GM12878 (cell line): ENCODE data around the gene MED25. TPM values are rescaled to one million over a fixed set of nuclear protein-coding genes. Genes with fewer than 3 reads are reported as not detected.

Experiments
- ATAC-seq: fragments of 200-7000 bp; cut with Tn5 transposase; 3 replicates; pipeline ENCODE4 v1.9.1; 2020; ENCODE audit warnings: mild to moderate bottlenecking, moderate library complexity
- BruUV-seq: library from RNA; stranded (reverse); fragments of 400-500 nt; replicated peaks from 2 replicates; lab custom pipeline; 2021; lab: Mats Ljungman, UMichigan
- CTCF ChIA-PET: fragments of 300-600 bp; sonication (Branson Sonifier 250); formaldehyde crosslinking; extraction: SDS; loops from one replicate; lab custom pipeline; 2021; ENCODE audit warnings: inconsistent platforms; lab: Yijun Ruan, JAX
- POLR2A ChIA-PET: fragments of 350-600 bp; formaldehyde crosslinking; extraction: SDS; loops from one replicate; lab custom pipeline; 2021; ENCODE audit warnings: inconsistent platforms; lab: Charles Lee
- RAD21 ChIA-PET: fragments of 300-600 bp; sonication (Branson Sonifier 250); formaldehyde crosslinking; loops from one replicate; lab custom pipeline; 2023; ENCODE audit warnings: antibody characterized with exemption; ENCODE audit not compliant: unreplicated experiment; lab: Charles Lee
- SMC1A ChIA-PET: fragments of 300-600 bp; sonication (Branson Sonifier 250); formaldehyde crosslinking; loops from one replicate; lab custom pipeline; 2023; ENCODE audit not compliant: unreplicated experiment, uncharacterized antibody; lab: Charles Lee
- DNase-seq: peaks from one replicate; pipeline ENCODE4 v3.0.0-alpha.2; 2011; ENCODE audit warnings: low read depth, low spot score
- FAIRE-seq: peaks from 3 replicates; lab custom pipeline; 2011; peaks lifted over from hg19 to GRCh38; lab: Jason Lieb, UNC
- H2AFZ ChIP-seq: 2 replicates; pipeline ENCODE4 v1.6.0; 2011; ENCODE audit warnings: low read depth, low read length, control low read depth; ENCODE audit not compliant: control insufficient read depth
- H3K27ac ChIP-seq: 2 replicates; pipeline ENCODE4 v1.5.1; 2011; ENCODE audit warnings: control low read depth; ENCODE audit not compliant: control insufficient read depth, insufficient read depth
- H3K27me3 ChIP-seq, 2 experiments: replicated peaks in 1 of 2; 2 replicates each; pipeline versions ENCODE4 v1.6.0 to v1.6.1; 2011; ENCODE audit warnings: low read length in 1 of 2; ENCODE audit not compliant: control insufficient read depth in 2 of 2, insufficient read depth in 2 of 2
- H3K36me3 ChIP-seq, 2 experiments: 2 replicates each; pipeline ENCODE4 v1.5.1; 2011; ENCODE audit warnings: low read length in 1 of 2; ENCODE audit not compliant: control insufficient read depth in 2 of 2, insufficient read depth in 2 of 2
- H3K4me1 ChIP-seq: 2 replicates; pipeline ENCODE4 v1.6.1; 2011; ENCODE audit warnings: mild to moderate bottlenecking, low read length, moderate library complexity, mixed read lengths; ENCODE audit not compliant: control insufficient read depth, insufficient read depth
- H3K4me2 ChIP-seq: 2 replicates; pipeline ENCODE4 v1.6.0; 2011; ENCODE audit warnings: control low read depth; ENCODE audit not compliant: control insufficient read depth, insufficient read depth
- H3K4me3 ChIP-seq: fragments of 200-600 bp; sonication (generic); 2 replicates; pipeline ENCODE4 v1.5.1; 2016
- H3K79me2 ChIP-seq: 2 replicates; pipeline ENCODE4 v1.6.0; 2011; ENCODE audit warnings: low read length; ENCODE audit not compliant: control insufficient read depth, insufficient read depth
- H3K9ac ChIP-seq: 2 replicates; pipeline ENCODE4 v1.8.0; 2011; ENCODE audit warnings: low read length, control low read depth, mixed read lengths; ENCODE audit not compliant: control insufficient read depth, insufficient read depth
- H3K9me3 ChIP-seq: replicated peaks from 3 replicates; pipeline ENCODE4 v1.5.1; 2011; ENCODE audit warnings: mild to moderate bottlenecking, low read length; ENCODE audit not compliant: control insufficient read depth, insufficient read depth
- H4K20me1 ChIP-seq: 2 replicates; pipeline ENCODE4 v1.6.0; 2011; ENCODE audit not compliant: control insufficient read depth, insufficient read depth
- BHLHE40 ChIP-seq, 2 experiments: fragments of 450-650 bp in 1 of 2; IDR thresholded peaks; 2 replicates each; pipeline ENCODE4 v1.6.1; 2011 to 2017; ENCODE audit warnings: low read depth in 2 of 2, borderline replicate concordance in 1 of 2, improper control_type of control experiment in 1 of 2, low read length in 1 of 2, mild to moderate bottlenecking in 1 of 2
- CBX3 ChIP-seq: fragments of 200-600 bp; sonication (generic); IDR thresholded peaks from 2 replicates; pipeline ENCODE4 v1.6.1; 2016; ENCODE audit warnings: low read depth, borderline replicate concordance
- GABPA ChIP-seq: IDR thresholded peaks from 2 replicates; pipeline ENCODE4 v1.6.1; 2014; ENCODE audit warnings: antibody characterized with exemption, low read depth, mild to moderate bottlenecking, inconsistent platforms
- HDAC6 ChIP-seq: fragments of 200-600 bp; sonication (generic); IDR thresholded peaks from one replicate; pipeline ENCODE4 v1.8.0; 2017; ENCODE audit warnings: antibody characterized with exemption; ENCODE audit not compliant: unreplicated experiment
- MTA2 ChIP-seq: fragments of 450-650 bp; IDR thresholded peaks from 2 replicates; pipeline ENCODE4 v1.6.1; 2016; ENCODE audit warnings: low read depth, mild to moderate bottlenecking, moderate library complexity
- RCOR1 ChIP-seq: conservative IDR thresholded peaks from 2 replicates; pipeline ENCODE4 v1.6.1; 2012; ENCODE audit warnings: low read depth, low read length, improper control_type of control experiment
- TCF3 ChIP-seq: IDR thresholded peaks from 2 replicates; pipeline ENCODE4 v1.6.1; 2012; ENCODE audit warnings: low read depth, mild to moderate bottlenecking, low read length, borderline replicate concordance; ENCODE audit not compliant: insufficient read depth
- WGBS: methylation state at CpG from one replicate; pipeline ENCODE4 v1.1.6; 2016; ENCODE audit warnings: low lambda C conversion rate; ENCODE audit not compliant: insufficient replicate concordance, insufficient coverage; ENCODE audit errors: missing lambda C conversion rate; 5-methylcytosine and 5-hydroxymethylcytosine counted together
- in situ Hi-C: fragments of 300-500 bp; cut with MboI; formaldehyde crosslinking; loops from 9 replicates; pipeline ENCODE4 v1.14.3; 2018; ENCODE audit warnings: mixed read lengths
- intact Hi-C: fragments of 100-400 bp; cut with micrococcal nuclease; formaldehyde crosslinking; loops from one replicate; pipeline ENCODE4 v1.14.2; 2022; ENCODE audit not compliant: unreplicated experiment
- polyA plus RNA-seq, 11 experiments: library from polyadenylated mRNA; depleted of rRNA in 4 of 11; unstranded in 6 of 11; stranded (reverse) in 5 of 11; fragments of >200 nt; fragmentation: Nextera tagmentation in 4 of 11; fragmentation: Illumina TruSeq in 1 of 11; extraction: Ambion mirVana in 4 of 11; extraction: Trizol in 1 of 11; gene quantifications; 1 replicate in 1 of 11; 2 replicates in 10 of 11; pipeline versions ENCODE4 v1.2.1 to v1.2.3, GENCODE V29; 2011 to 2016; ENCODE audit warnings: inconsistent platforms in 2 of 11, missing spikeins in 2 of 11, low read depth in 1 of 11
- total RNA-seq, 4 experiments: library from RNA; depleted of rRNA in 3 of 4; stranded (reverse); fragments of >200 nt in 3 of 4; fragmentation: Illumina TruSeq in 1 of 4; extraction: Trizol in 1 of 4; gene quantifications; 2 replicates each; pipeline versions ENCODE4 v1.2.1 to v1.2.3, GENCODE V29; 2013 to 2021
- TF ChIP-seq, protein P1 (sequence below): IDR thresholded peaks from 2 replicates; pipeline ENCODE4 v1.6.1; 2012; ENCODE audit warnings: low read depth, low read length, improper control_type of control experiment
- TF ChIP-seq, protein P2 (sequence below): fragments of 450-650 bp; IDR thresholded peaks from 2 replicates; pipeline ENCODE4 v1.6.1; 2018; ENCODE audit warnings: mild to moderate bottlenecking, low read depth, moderate library complexity; ENCODE audit not compliant: partially characterized antibody

The MED25 gene
- total and polyA plus RNA-seq, 10 of the 15 experiments (the other 5 are each of a cell fraction or from before 2014, with no cell fraction given) = 3.5 to 53.9 (median 17.1) TPM

DNA sequence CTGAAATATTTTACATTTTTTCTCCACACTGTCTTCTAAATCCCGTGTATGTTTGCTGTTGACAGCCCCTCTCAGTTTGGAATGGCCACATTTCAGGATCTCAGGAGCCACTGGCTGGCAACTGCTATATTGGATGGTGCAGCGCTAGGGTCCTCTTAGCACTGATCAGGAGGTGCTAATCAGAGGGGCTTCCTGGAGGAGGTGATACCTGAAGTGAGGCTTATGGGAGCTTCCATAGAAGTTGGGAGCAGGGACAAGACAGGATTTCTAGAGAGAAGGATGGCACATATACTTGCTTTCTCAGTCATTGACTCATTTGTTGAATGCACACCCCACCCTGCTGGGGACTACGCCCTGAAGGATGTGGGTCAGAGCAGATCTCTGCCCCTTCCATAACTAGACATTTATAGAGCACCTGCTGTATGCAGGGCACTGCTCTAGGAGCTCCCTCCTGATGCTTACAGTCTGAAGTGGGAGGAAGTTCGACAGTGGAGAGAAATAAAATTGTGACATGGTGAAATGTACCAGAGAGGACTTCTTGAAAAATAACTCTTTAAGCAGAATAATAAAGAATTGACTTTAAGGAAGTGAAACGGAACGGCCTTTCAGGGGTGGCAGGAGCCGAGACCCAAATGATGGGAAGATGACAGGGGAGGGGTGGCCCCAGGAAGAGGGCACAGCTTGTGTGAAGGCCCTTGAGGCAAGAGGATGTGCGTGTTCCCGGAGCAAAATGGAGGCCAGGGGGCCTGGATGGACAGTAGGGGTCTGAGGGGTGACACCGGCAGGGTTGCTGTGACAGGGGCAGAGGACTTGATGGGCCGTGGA, 38.1 kb upstream of the MED25 start (continued):
- TF ChIP-seq, protein P1, sequence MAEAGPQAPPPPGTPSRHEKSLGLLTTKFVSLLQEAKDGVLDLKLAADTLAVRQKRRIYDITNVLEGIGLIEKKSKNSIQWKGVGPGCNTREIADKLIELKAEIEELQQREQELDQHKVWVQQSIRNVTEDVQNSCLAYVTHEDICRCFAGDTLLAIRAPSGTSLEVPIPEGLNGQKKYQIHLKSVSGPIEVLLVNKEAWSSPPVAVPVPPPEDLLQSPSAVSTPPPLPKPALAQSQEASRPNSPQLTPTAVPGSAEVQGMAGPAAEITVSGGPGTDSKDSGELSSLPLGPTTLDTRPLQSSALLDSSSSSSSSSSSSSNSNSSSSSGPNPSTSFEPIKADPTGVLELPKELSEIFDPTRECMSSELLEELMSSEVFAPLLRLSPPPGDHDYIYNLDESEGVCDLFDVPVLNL = no peak
- no peak for TF ChIP-seq TCF3

DNA sequence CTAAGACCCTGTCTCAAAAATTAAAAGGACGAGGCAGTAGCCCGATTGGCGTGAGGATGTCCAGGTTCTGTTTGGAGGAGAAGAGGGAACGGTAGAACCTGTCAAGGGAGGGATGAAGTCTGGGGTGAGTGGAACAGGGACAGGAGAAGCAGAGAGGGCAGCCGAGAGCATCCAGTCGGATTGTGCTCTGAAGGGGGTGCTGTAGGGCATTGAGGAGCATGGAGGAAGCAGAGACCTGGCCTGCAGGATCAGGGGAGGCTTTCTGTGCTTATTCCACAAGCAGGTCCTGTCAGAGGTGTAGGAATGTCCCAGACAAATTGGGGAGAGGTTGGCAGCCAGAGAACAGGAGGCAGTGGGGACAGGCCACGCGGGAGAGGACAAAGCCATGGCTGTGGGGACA, 37.2 kb upstream of the MED25 start:
- no peak overlapping the region for H3K4me3 ChIP-seq
- peaks cover 11% of the 10 kb centered on the region for H3K4me1 ChIP-seq
- TF ChIP-seq RCOR1 (no peak), MTA2 (no peak), HDAC6 (no peak), GABPA (no peak), CBX3 (no peak), BHLHE40 (IDR thresholded peaks at IDR 0.05; ENCODE audit: borderline replicate concordance in 1 of 2, low read depth in 2 of 2, low read length in 1 of 2) (no peak)
- TF ChIP-seq, protein P2, sequence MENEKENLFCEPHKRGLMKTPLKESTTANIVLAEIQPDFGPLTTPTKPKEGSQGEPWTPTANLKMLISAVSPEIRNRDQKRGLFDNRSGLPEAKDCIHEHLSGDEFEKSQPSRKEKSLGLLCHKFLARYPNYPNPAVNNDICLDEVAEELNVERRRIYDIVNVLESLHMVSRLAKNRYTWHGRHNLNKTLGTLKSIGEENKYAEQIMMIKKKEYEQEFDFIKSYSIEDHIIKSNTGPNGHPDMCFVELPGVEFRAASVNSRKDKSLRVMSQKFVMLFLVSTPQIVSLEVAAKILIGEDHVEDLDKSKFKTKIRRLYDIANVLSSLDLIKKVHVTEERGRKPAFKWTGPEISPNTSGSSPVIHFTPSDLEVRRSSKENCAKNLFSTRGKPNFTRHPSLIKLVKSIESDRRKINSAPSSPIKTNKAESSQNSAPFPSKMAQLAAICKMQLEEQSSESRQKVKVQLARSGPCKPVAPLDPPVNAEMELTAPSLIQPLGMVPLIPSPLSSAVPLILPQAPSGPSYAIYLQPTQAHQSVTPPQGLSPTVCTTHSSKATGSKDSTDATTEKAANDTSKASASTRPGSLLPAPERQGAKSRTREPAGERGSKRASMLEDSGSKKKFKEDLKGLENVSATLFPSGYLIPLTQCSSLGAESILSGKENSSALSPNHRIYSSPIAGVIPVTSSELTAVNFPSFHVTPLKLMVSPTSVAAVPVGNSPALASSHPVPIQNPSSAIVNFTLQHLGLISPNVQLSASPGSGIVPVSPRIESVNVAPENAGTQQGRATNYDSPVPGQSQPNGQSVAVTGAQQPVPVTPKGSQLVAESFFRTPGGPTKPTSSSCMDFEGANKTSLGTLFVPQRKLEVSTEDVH = no peak
- ChIA-PET SMC1A (no interaction called here), POLR2A (interaction anchor here (0.5 kb wide), 1 partner anchor 84 kb away, joined by 7 read pairs; no protein-coding TSS in a partner anchor), CTCF (no interaction called here), RAD21 (no interaction called here)
- in situ Hi-C loops (no loop called here), intact Hi-C loops (no loop called here)
- H3K27ac ChIP-seq = no peak overlapping the region
- H4K20me1 ChIP-seq = no peaks in the 10 kb centered on the region
- no peak overlapping the region for H2AFZ ChIP-seq
- H3K9ac ChIP-seq = no peak overlapping the region
- no TSS peak for BruUV-seq
- no peaks in the 10 kb centered on the region; the same call in 1 of the 2 replicates for H3K79me2 ChIP-seq
- H3K27me3 ChIP-seq = no peaks in the 10 kb centered on the region
- H3K4me2 ChIP-seq = no peak overlapping the region
- WGBS = 99% methylated on average over 8 of the region's 8 CpGs
- ATAC-seq = no peak
- H3K36me3 ChIP-seq = peaks cover 3 to 12% of the 10 kb centered on the region in 2 experiments; a peak in 3 of 4 replicates
- no peaks in the 10 kb centered on the region; the same call in 2 of the 3 replicates for H3K9me3 ChIP-seq
- FAIRE-seq = no peak
- DNase-seq = no peak
